HG02885 (cell line): ENCODE measurements around the gene EHMT2.
"Not testable (repeated sequence)": the region's sequence is repeated elsewhere in the genome, so short reads cannot be mapped to it uniquely, and the experiment has no call there.

Source experiments
- ATAC-seq: cut with Tn5 transposase; IDR thresholded peaks from one replicate; pipeline ENCODE4 v1.9.1; 2021; ENCODE audit warnings: mild to moderate bottlenecking; ENCODE audit not compliant: unreplicated experiment, poor library complexity

The EHMT2 gene

DNA sequence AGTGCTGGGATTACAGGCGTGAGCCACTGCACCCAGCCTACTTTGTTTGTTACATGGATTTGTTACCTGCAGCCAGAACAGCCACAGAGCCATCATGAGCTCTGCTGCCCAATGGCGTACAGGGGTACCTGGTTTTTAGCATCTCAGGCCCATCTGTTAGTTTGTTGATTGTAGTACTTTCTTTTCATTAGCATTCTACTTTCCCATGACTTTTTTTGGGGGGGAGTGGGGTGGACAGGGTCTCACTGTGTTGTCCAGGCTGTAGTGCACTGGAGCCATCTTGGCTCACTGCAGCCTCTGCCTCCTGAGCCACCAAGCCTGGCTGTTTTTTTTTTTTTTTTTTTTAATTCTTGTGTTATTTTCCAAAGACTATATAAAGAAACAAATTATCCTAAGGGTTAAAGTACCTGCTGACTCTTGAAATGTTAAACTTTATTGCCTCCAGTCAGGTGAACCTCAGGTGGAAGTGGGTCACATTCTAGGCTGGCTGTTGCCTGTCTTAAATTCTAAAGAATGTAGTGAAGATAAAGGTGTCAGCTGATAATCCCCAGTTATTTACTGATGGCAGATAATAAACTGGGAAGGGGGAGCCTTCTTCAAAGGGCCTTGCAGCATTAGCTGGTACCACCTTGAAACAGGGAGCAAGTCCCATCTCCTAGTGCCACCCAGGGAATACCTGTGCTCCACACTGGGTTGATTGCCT, 50.1 kb downstream of the EHMT2 start:
- ATAC-seq = no peak

DNA sequence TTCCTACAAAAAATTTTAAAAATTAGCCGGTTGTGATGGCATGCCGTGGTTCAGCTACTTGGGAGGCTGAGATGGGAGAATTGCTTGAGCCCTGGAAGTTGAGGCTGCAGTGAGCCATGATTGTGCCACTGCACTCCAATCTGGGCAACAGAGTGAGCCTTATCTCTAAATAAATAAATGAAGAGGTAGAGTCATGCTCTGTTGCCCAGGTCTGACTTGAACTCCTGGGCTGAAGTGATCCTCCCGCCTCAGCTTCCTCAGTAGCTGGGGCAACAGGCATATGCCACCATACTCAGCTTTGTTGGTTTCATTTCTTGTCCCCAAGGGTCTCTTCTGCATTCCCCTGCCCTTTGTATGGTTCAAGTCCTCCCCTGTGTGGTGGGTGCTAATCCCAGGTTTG, 53.0 kb downstream of the EHMT2 start:
- no peak for ATAC-seq

DNA sequence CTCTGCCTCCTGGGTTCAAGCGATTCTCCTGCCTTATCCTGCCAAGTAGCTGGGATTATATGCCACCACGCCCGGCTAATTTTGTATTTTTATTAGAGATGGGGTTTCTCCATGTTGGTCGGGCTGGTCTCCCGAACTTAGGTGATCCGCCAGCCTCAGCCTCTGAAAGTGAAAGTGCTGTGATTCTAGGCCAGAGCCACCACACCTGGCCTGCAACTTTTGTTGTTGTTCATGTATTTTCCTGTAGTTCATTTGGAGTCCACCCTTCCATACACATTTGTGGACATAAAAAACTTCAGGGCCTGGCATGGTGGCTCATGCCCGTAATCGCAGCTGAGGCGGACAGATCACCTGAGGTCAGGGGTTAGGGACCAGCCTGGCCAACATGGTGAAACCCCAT, 55.4 kb downstream of the EHMT2 start:
- ATAC-seq = no peak

DNA sequence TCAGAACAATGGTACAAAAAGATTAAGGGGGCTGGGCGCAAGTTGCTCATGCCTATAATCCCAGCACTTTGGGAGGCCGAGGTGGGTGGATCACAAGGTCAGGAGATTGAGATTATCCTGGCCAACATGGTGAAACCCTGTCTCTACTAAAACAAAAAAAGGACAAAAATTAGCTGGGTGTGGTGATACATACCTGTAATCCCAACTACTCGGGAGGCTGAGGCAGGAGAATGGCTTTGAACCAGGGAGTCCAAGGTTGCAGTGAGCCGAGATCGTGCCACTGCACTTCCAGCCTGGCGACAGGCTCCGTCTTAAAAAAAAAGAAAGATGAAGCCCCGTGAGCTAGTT, 57.7 kb downstream of the EHMT2 start:
- ATAC-seq = not testable (repeated sequence)

DNA sequence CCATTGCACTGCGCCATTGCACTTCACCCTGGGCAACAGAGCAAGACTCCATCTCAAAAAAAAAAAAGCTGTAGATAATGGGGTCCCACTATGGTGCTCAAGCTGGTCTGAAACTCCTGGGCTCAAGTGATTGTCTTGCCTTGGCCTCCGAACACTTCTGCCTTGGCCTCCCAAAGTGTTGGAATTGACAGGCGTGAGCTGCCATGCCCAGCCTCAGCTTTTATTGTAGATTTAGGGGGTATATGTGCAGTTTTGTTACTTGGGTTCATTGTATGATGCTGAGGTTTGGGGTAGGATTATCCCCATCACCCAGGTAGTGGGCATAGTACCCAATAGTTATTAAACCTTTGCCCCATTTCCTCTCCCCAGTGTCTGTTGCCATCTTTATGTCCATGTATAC, 58.5 kb downstream of the EHMT2 start:
- no peak for ATAC-seq

DNA sequence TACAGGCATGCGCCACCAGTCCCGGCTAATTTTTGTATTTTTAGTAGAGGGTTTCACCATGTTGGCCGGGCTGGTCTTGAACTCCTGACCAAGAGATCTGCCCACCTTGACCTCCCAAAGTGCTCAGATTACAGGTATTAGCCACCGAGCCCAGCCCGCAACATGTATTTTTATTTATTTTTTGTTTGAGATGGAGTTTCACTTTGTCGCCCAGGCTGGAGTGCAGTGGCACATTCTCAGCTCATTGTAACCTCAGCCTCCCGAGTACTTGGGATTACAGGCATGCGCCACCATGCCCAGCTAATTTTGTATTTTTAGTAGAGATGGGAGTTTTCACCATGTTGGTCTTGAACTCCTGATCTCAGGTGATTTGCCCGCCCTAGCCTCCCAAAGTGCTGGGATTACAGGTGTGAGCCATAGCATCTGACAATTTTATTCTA, 59.4 kb downstream of the EHMT2 start:
- ATAC-seq = not testable (repeated sequence)

DNA sequence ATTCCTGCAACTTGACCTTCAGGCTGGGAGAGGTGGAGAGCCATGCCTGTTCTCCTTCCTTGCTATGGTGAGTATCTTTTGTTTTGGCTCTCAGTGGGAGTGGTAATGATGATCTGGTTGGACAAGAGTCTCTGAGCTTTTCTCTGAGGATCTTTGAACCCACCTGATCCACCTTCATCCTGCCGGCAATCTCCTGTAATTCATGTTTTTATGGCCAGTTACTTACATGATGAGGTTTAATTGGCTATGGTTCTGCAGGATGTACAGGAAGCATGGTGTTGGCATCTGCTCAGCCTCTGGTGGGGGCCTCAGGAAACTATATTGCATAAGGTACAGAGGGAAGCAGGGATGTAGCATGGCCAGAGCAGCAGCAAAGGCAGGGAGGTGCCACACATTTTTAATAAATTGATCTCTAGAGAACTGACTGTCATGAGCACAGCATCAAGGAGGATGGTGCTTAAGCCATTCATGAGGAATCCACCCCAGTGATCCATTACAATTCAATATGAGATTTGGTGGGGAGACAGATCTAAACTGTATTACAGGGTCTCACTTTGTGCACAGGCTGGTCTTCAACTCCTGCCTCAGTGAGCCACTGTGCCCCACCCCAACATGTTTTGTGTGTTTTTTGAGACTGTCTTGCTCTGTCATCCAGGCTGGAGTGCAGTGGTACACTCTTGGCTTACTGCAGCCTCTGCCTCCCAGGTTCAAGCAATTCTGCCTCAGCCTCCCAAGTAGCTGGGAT, 60.0 kb downstream of the EHMT2 start:
- ATAC-seq = no peak

DNA sequence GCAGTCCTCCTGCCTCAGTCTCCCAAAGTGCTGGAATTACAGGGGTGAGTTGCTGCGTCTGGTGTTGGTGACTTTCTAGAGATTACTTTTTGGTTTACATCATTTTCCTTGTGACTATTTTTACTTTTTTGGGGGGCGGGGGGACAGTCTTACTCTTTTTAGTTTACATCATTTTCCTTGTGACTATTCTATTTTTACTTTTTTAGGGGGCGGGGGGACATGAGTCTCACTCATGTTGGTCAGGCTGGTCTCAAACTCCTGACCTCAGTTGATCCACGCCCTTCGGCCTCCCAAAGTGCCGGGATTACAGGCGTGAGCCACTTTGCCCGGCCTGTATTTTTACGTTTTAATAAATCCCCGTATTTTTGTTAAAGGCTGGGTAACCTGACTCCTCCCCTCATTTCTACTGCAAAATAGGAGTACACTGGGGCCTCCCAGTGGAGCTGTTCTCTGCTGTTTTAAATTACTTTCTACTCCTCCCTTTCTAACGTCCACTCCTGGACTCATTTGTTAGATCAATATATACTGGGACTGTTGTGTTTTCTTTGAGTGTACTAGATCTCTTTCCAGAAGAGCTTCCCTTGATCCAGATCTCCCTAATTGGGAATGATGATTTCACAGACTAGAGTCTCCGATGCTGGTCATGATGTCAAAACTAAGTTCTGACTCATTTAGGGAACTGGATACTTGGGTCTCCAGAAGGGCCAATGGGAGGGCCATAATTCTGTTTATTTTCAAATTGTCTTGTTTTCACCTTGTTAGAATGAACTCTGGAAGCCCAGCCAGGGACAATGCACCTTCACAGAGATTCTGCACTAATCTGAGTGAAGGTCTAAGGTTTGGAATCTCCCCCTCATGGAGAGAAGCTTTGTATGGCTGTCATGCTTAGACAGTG, 60.8 kb downstream of the EHMT2 start:
- ATAC-seq = no peak

DNA sequence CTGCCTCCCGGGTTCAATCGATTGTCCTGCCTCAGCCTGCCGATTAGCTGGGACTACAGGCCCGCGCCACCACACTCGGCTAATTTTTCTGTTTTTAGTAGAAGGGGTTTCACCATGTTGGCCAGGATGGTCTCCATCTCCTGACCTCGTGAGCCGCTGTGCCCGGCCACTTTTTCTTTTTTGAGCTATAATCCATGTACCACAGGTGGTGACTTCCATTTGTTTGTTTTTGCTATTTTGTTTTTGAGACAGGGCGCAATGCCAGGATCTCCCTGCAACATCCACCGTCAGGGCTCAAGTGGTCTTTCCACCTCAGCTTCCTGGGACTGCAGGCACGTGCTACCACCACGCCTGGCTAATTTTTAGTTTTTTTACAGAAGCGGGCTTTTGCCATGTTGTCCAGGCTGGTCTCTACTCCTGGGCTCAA, 61.4 kb downstream of the EHMT2 start:
- ATAC-seq = no peak

DNA sequence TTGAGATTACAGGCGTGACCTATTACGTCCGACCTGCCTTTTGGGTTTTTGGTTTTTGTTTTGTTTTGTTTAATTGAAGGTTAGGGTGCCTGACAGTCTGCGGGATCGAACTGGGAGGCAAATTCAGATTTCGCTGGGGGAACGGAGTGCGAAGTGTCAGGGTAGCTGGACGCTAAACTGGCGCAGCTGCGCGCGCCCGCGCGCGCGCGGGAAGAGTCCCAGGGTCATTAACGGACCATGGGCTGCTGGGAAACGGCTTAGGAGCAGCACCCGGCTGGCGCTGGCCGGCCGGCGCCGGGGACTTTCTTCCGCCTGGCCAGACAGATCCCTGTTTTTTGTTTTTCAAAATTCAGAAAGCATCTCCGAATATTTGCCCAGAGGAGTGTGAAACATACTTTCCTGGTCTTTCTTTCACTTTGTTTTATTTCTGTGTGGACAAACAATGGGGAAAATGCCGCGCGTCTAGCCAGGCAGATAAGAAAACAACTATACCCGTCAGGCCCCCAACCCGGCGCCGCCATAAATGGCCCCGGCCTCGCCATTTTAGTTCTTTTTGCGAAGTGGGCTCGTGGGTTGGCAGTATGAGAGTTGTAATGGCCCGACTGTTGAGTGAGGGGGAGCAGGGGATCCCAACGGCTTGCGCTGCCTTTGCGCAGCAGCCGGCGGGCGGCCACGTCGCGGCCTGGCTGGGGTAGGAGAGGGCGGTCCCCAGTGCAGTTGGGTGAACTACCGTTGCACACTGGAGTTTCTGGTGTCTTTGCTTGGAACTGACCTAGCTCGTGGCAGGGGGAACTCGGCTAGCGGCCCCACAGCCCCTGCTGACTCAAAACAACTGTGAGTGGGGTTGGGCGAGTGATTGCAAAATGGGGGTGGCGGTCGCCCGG, 62.9 kb downstream of the EHMT2 start:
- peak; percentile 57 for ATAC-seq

DNA sequence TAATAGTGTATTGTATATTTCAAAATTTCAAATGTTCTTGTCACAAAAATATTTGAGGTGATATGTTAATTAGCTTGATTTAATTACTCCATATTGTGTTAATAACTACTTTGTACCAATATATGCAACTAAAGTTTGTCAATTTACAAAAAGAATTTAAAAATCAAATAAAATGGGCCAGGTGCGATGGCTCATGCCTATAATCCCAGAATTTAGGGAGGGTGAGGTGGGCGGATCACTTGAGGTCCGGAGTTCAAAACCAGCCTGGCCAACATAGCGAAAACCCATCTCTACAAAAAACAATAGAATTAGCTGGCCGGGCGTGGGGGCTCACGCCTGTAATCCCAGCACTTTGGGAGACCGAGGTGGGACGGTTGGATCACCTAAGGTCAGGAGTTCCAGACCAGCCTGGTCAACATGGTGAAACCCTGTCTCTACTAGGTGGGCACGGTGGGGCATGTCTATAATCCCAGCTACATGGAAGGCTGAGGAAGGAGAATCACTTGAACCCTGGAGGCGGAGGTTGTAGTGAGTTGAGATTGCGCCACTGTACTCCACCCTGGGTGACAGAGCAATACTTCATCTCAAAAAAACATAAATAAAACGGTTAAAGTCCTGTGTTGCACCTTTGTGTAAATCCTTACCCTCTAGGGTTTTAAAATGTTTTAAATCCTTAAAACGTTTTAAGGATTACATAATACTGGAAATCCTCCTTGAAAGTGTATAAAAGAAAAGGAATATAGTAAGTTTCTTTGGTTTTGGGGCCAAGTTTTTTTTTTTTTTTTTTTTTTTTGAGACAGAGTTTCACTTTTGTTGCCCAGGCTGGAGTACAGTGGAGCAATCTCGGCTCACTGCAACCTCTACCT, 65.9 kb downstream of the EHMT2 start:
- no peak for ATAC-seq

DNA sequence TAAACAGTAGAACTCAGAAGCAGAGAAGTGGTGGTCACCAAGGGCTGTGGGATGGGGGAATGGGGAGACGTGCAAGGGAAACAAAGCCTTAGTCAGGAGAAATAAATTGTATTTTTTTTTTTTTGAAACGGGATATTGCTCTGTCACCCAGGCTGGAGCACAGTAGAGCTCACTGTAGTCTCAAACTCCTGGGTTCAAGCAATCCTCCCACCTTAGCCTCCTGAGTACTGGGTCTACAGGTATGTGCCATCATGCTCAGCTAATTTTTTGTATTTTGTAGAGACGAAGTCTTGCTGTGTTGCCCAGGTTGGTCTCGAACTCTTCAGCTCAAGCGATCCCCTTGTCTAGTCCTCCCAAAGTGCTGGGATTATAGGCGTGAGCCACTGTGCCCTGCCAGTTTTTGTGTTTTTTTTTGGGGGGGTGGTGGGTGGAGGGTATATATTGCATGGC, 66.6 kb downstream of the EHMT2 start:
- no peak for ATAC-seq
